ENCODE results near the gene AHCTF1.
"Not testable (repeated sequence)": the region's sequence is repeated elsewhere in the genome, so short reads cannot be mapped to it uniquely, and the experiment has no call there.

AHCTF1 gene

GRCh38 chr1:246837418-246838117, 94.2 kb downstream of the AHCTF1 start:
- no peak for DNase-seq

- no peak for DNase-seq
Observed at GRCh38 chr1:246836209-246836966, 95.4 kb downstream of the AHCTF1 start.

GRCh38 chr1:246831543-246831942, 100.2 kb downstream of the AHCTF1 start:
- DNase-seq = no peak

- no peak for DNase-seq
Observed at GRCh38 chr1:246828818-246829217, 102.9 kb downstream of the AHCTF1 start.

- DNase-seq = no peak
Observed at GRCh38 chr1:246827396-246827795, 104.4 kb downstream of the AHCTF1 start.

GRCh38 chr1:246825557-246826175, 106.1 kb downstream of the AHCTF1 start:
- DNase-seq = no peak

GRCh38 chr1:246824541-246824940, 107.2 kb downstream of the AHCTF1 start:
- DNase-seq = no peak

- DNase-seq = not testable (repeated sequence)
Observed at GRCh38 chr1:246822154-246822553, 109.6 kb downstream of the AHCTF1 start.

GRCh38 chr1:246820666-246821065, 111.1 kb downstream of the AHCTF1 start:
- no peak for DNase-seq

- DNase-seq = not testable (repeated sequence)
Observed at GRCh38 chr1:246817778-246818177, 114.0 kb downstream of the AHCTF1 start.

GRCh38 chr1:246815693-246816270, 116.0 kb downstream of the AHCTF1 start:
- DNase-seq = no peak

GRCh38 chr1:246814890-246815289, 116.9 kb downstream of the AHCTF1 start:
- no peak for DNase-seq

GRCh38 chr1:246813325-246813724, 118.4 kb downstream of the AHCTF1 start:
- DNase-seq = not testable (repeated sequence)

GRCh38 chr1:246811985-246812384, 119.8 kb downstream of the AHCTF1 start:
- DNase-seq = no peak

GRCh38 chr1:246809473-246809872, 122.3 kb downstream of the AHCTF1 start:
- DNase-seq = no peak

- no peak for DNase-seq
Observed at GRCh38 chr1:246805135-246805716, 126.5 kb downstream of the AHCTF1 start.

- DNase-seq = no peak
Observed at GRCh38 chr1:246803883-246804282, 127.9 kb downstream of the AHCTF1 start.

- DNase-seq = no peak
Observed at GRCh38 chr1:246803373-246803772, 128.4 kb downstream of the AHCTF1 start.

GRCh38 chr1:246801241-246802020, 130.3 kb downstream of the AHCTF1 start:
- no peak for DNase-seq

GRCh38 chr1:246800756-246801155, 131.0 kb downstream of the AHCTF1 start:
- no peak for DNase-seq

- no peak for DNase-seq
Observed at GRCh38 chr1:246800356-246800755, 131.4 kb downstream of the AHCTF1 start.
